Ovary (tissue), 3 donors: Measurements from ENCODE around the gene RAP1A.

Experiments
- CTCF ChIP-seq, 3 donors: fragments of 450-650 bp in 2 of 3; fragments of 200-600 bp in 1 of 3; IDR thresholded peaks; one replicate each; pipeline versions ENCODE4 v1.5.1 to v1.8.0; 2016 to 2022; ENCODE audit warnings: antibody characterized with exemption in 3 of 3, mild to moderate bottlenecking in 1 of 3
- EP300 ChIP-seq: sonication (generic); formaldehyde crosslinking; IDR thresholded peaks from one replicate; pipeline ENCODE4 v1.6.1; 2017; ENCODE audit warnings: antibody characterized with exemption
- POLR2A ChIP-seq: fragments of 450-650 bp; IDR thresholded peaks from one replicate; pipeline ENCODE4 v1.6.1; 2017; ENCODE audit warnings: antibody characterized with exemption, mild to moderate bottlenecking, moderate library complexity
- donor health status: DM: no; HTN: no; CAD: no.

- no peak for TF ChIP-seq CTCF (IDR thresholded peaks at IDR 0.05)
- no peak for TF ChIP-seq EP300
- TF ChIP-seq POLR2A: no peak
Observed at GRCh38 chr1:111750856-111751255, 131.3 kb downstream of the RAP1A start.
